ENCODE data around the gene TARP.

Gene TARP

GRCh38 chr7:38224392-38224791, 49.0 kb downstream of the TARP start:
- Histone ChIP-seq H2AFZ (ENCODE audit: low read depth) (no peak overlapping the region), H3K4me1 (ENCODE audit: control insufficient read depth in 1 of 2, insufficient read depth in 2 of 2, low read depth in 1 of 2, low read length in 1 of 2) (no peaks in the 10 kb centered on the region), H3K9ac (no peak overlapping the region), H3K27me3 (ENCODE audit: insufficient read depth) (no peaks in the 10 kb centered on the region), H3F3A (replicated peaks; ENCODE audit: insufficient read depth) (no peaks in the 10 kb centered on the region), H3K9me2 (no peaks in the 10 kb centered on the region), H3K79me2 (ENCODE audit: insufficient read depth) (no peaks in the 10 kb centered on the region), H3K4me2 (no peak overlapping the region), H4K20me1 (ENCODE audit: insufficient read depth) (no peaks in the 10 kb centered on the region), H3K36me3 (replicated peaks in 1 of 2; ENCODE audit: control insufficient read depth in 1 of 2, insufficient read depth in 2 of 2, low read length in 1 of 2) (peaks cover 75 to 76% of the 10 kb centered on the region in 2 experiments), H3K27ac (ENCODE audit: low read depth in 2 of 2, low read length in 1 of 2) (no peak overlapping the region), H3K9me3 (no peaks in the 10 kb centered on the region), H3K4me3 (ENCODE audit: low read depth in 2 of 2, low read length in 1 of 2) (no peak overlapping the region)
- CTCF ChIA-PET = interaction anchor here (0.7 to 10.3 kb wide), 5 partner anchors 13 to 323 kb away, joined by 3 to 174 read pairs (median 33); no protein-coding TSS in a partner anchor
- TF ChIP-seq FOSL2 (IDR thresholded peaks at IDR 0.05; ENCODE audit: borderline replicate concordance, low read depth) = no peak
- TF ChIP-seq CHD2 (IDR thresholded peaks at IDR 0.05; ENCODE audit: low read length, partially characterized antibody) = no peak
- TF ChIP-seq RCOR1 (IDR thresholded peaks at IDR 0.05; ENCODE audit: low read length) = no peak
- TF ChIP-seq EZH2phosphoT487 (IDR thresholded peaks at IDR 0.05; ENCODE audit: borderline replicate concordance, low read depth) = no peak
- no peak for TF ChIP-seq RFX5 (IDR thresholded peaks at IDR 0.05; ENCODE audit: low read length)
- TF ChIP-seq JUND (IDR thresholded peaks at IDR 0.05) = no peak
- TF ChIP-seq, protein P1, sequence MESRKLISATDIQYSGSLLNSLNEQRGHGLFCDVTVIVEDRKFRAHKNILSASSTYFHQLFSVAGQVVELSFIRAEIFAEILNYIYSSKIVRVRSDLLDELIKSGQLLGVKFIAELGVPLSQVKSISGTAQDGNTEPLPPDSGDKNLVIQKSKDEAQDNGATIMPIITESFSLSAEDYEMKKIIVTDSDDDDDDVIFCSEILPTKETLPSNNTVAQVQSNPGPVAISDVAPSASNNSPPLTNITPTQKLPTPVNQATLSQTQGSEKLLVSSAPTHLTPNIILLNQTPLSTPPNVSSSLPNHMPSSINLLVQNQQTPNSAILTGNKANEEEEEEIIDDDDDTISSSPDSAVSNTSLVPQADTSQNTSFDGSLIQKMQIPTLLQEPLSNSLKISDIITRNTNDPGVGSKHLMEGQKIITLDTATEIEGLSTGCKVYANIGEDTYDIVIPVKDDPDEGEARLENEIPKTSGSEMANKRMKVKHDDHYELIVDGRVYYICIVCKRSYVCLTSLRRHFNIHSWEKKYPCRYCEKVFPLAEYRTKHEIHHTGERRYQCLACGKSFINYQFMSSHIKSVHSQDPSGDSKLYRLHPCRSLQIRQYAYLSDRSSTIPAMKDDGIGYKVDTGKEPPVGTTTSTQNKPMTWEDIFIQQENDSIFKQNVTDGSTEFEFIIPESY (IDR thresholded peaks at IDR 0.05; ENCODE audit: borderline replicate concordance, low read depth) = no peak
- TF ChIP-seq FOXJ3 (CRISPR knock-in tag; IDR thresholded peaks at IDR 0.05) = no peak
- TF ChIP-seq YY1 (IDR thresholded peaks at IDR 0.05; ENCODE audit: low read depth) = no peak
- no peak for TF ChIP-seq NFIC (IDR thresholded peaks at IDR 0.05; ENCODE audit: borderline replicate concordance)
- TF ChIP-seq SIN3A (IDR thresholded peaks at IDR 0.05; ENCODE audit: borderline replicate concordance, low read depth, low read length) = no peak
- TF ChIP-seq MEF2A (IDR thresholded peaks at IDR 0.05; ENCODE audit: borderline replicate concordance, low read depth) = no peak
- TF ChIP-seq MXI1 (IDR thresholded peaks at IDR 0.05; ENCODE audit: low read depth, low read length) = no peak
- TF ChIP-seq TEAD4 (IDR thresholded peaks at IDR 0.05; ENCODE audit: borderline replicate concordance, insufficient read depth) = no peak
- no peak for TF ChIP-seq RXRA (IDR thresholded peaks at IDR 0.05; ENCODE audit: borderline replicate concordance, low read depth)
- POLR2A ChIA-PET = no interaction called here
- 94% methylated on average over 5 of the region's 5 CpGs for WGBS (ENCODE audit: low lambda C conversion rate)
- DNase-seq = no peak

GRCh38 chr7:38223306-38223705, 50.1 kb downstream of the TARP start:
- H3K27ac ChIP-seq (ENCODE audit: low read depth in 2 of 2, low read length in 1 of 2) = no peak overlapping the region
- WGBS (ENCODE audit: low lambda C conversion rate) = 92% methylated on average over 2 of the region's 2 CpGs
- H3F3A ChIP-seq (replicated peaks; ENCODE audit: insufficient read depth) = no peaks in the 10 kb centered on the region
- no peak overlapping the region for H3K9ac ChIP-seq
- TF ChIP-seq, protein P2, sequence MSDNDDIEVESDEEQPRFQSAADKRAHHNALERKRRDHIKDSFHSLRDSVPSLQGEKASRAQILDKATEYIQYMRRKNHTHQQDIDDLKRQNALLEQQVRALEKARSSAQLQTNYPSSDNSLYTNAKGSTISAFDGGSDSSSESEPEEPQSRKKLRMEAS (IDR thresholded peaks at IDR 0.05; ENCODE audit: low read depth) = no peak
- TF ChIP-seq RAD21 (IDR thresholded peaks at IDR 0.05; ENCODE audit: low read length) (no peak), MEF2A (IDR thresholded peaks at IDR 0.05; ENCODE audit: borderline replicate concordance, low read depth) (no peak), TAF1 (IDR thresholded peaks at IDR 0.05; ENCODE audit: borderline replicate concordance, low read depth, low read length) (no peak), GATA2 (CRISPR knock-in tag; IDR thresholded peaks at IDR 0.05) (no peak), FOXJ3 (CRISPR knock-in tag; IDR thresholded peaks at IDR 0.05) (no peak), TCF12 (IDR thresholded peaks at IDR 0.05) (no peak), JUND (IDR thresholded peaks at IDR 0.05) (no peak)
- TF ChIP-seq, protein P3, sequence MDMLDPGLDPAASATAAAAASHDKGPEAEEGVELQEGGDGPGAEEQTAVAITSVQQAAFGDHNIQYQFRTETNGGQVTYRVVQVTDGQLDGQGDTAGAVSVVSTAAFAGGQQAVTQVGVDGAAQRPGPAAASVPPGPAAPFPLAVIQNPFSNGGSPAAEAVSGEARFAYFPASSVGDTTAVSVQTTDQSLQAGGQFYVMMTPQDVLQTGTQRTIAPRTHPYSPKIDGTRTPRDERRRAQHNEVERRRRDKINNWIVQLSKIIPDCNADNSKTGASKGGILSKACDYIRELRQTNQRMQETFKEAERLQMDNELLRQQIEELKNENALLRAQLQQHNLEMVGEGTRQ (IDR thresholded peaks at IDR 0.05; ENCODE audit: borderline replicate concordance, low read depth, low read length) = no peak
- TF ChIP-seq, protein P4, sequence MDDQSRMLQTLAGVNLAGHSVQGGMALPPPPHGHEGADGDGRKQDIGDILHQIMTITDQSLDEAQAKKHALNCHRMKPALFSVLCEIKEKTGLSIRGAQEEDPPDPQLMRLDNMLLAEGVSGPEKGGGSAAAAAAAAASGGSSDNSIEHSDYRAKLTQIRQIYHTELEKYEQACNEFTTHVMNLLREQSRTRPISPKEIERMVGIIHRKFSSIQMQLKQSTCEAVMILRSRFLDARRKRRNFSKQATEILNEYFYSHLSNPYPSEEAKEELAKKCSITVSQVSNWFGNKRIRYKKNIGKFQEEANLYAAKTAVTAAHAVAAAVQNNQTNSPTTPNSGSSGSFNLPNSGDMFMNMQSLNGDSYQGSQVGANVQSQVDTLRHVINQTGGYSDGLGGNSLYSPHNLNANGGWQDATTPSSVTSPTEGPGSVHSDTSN (IDR thresholded peaks at IDR 0.05) = no peak
- TF ChIP-seq, protein P5, sequence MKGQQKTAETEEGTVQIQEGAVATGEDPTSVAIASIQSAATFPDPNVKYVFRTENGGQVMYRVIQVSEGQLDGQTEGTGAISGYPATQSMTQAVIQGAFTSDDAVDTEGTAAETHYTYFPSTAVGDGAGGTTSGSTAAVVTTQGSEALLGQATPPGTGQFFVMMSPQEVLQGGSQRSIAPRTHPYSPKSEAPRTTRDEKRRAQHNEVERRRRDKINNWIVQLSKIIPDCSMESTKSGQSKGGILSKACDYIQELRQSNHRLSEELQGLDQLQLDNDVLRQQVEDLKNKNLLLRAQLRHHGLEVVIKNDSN (IDR thresholded peaks at IDR 0.05; ENCODE audit: borderline replicate concordance, low read depth) = no peak
- H3K27me3 ChIP-seq (ENCODE audit: insufficient read depth) = no peaks in the 10 kb centered on the region
- H3K4me3 ChIP-seq (ENCODE audit: low read depth in 2 of 2, low read length in 1 of 2) = no peak overlapping the region
- H3K4me1 ChIP-seq (ENCODE audit: control insufficient read depth in 1 of 2, insufficient read depth in 2 of 2, low read depth in 1 of 2, low read length in 1 of 2) = no peaks in the 10 kb centered on the region
- no peaks in the 10 kb centered on the region for H3K79me2 ChIP-seq (ENCODE audit: insufficient read depth)
- no peaks in the 10 kb centered on the region for H3K9me3 ChIP-seq
- ChIA-PET POLR2A (no interaction called here), CTCF (interaction anchor here (0.7 to 10.3 kb wide), 34 partner anchors 10 to 328 kb away, joined by 3 to 174 read pairs (median 4); partner anchors contain the start of gene SFRP4)
- H2AFZ ChIP-seq (ENCODE audit: low read depth) = no peak overlapping the region
- no peak for DNase-seq
- H3K4me2 ChIP-seq = no peak overlapping the region
- H3K36me3 ChIP-seq (replicated peaks in 1 of 2; ENCODE audit: control insufficient read depth in 1 of 2, insufficient read depth in 2 of 2, low read length in 1 of 2) = peaks cover 73 to 82% of the 10 kb centered on the region in 2 experiments
- no peaks in the 10 kb centered on the region for H3K9me2 ChIP-seq
- no peaks in the 10 kb centered on the region for H4K20me1 ChIP-seq (ENCODE audit: insufficient read depth)
